T follicular helper cell (primary cell): ENCODE measurements around the gene RING1.
A peak's percentile ranks its signal among the peaks of the same experiment; 100 is the strongest.

ENCODE experiments used
- DNase-seq: peaks from one replicate; pipeline ENCODE4 v3.0.0-alpha.2; 2020; ENCODE audit warnings: low read depth

Gene RING1

GRCh38 chr6:33192671-33193602 is 15.4 kb upstream of the RING1 start:
- no peak for DNase-seq

- no peak for DNase-seq
These were observed 14.7 kb upstream of the RING1 start for GRCh38 chr6:33193619-33194018.

DNA sequence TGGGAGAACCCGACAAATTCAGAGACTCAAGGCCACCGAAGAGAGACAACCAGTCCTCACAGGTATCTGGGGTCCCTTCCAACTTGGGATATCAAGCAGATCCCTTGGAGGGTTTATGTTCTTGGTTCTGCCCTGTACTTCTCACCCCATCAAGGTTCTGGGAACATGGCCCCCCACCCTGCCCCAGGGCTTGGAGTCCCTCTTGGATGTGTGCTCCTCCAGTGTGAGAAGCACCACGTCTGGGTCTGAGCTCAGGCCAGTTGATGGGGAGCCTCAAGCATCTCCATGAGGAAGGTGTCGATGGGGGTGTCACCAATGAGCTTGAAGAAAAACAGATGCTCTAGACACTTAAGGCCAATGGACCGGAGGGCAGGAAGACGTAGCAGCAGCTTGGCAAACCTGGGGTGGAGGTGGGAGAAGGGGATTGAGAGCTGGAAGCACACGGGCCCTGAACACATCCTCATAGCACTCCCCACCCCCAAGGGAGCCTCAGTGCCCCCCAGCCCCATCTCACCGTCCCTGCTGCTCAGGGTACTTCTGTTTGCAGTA is 13.8 kb upstream of the RING1 start:
- DNase-seq: no peak

- no peak for DNase-seq
These were observed 12.8 kb upstream of the RING1 start for GRCh38 chr6:33195304-33196165.

GRCh38 chr6:33197431-33198048 is 10.8 kb upstream of the RING1 start:
- no peak for DNase-seq

DNA sequence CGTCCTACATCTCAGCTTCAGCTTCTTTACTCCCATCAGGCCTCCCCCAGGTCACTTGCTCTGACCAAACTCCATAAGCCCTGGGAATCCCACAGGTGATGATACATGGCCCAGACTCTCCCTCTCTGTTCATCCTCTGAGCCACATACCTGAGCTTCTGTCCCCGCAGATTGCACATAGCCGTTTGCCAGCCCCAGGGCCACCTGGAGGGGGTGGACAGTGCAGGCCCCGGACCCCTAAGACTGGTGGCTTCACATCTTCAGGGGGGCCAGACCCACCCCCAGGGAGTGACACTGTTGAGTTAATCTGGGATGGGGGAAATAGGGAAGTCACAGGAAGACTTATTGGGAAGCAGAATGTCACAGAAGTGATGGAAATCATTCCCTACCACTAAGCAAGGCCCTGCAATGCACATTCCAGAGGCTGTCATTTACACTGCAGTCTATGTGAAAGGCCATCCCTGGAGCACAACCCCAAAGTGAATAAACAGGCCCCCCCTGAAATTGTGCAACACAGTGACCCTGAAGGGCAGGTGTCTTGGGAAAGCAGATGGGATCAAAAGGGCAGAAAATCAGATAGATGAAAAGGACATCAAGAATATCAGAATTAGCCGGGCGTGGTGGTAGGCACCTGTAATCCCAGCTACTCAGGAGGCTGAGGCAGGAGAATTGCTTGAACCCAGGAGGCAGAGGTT is 10.0 kb upstream of the RING1 start:
- no peak for DNase-seq

DNA sequence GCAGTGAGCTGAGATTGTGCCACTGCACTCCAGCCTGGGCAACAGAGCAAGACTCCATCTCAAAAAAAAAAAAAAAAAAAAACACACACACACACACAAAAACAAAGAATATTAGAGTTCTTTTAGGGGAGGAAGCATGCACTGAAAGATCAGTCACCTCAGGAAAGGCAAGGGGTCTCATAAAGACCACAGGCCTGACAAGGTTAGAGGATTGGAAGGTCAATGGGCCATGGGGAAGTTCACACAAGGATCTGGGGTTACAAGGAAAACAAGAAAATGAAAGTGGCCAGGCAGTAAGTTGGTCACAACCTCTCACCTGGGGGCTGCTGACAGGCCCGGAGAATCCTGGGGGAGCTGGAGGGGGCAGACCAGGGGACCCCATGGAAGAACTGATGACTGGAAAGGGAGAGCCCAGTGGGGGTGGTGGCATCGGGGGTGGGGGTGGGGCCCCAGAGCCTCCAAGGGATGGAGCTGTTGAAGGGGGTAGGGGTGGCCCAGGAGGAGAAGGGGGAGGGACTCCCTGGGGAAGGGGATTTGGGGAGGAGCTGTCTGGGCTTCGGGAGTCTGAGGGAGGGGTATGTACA is 9.4 kb upstream of the RING1 start:
- DNase-seq: no peak

- no peak for DNase-seq
These were observed 8.5 kb upstream of the RING1 start for GRCh38 chr6:33199687-33200218.

- DNase-seq: peak; percentile 99
These were observed 7.8 kb upstream of the RING1 start, which contains the start of the genes RXRB and SLC39A7 for GRCh38 chr6:33200219-33201146. RXRB (minus strand) TSS chr6:33200665; CDS start chr6:33200476, 189 bp downstream. SLC39A7 (plus strand) TSS chr6:33200867; CDS start chr6:33201246, 379 bp downstream.

DNA sequence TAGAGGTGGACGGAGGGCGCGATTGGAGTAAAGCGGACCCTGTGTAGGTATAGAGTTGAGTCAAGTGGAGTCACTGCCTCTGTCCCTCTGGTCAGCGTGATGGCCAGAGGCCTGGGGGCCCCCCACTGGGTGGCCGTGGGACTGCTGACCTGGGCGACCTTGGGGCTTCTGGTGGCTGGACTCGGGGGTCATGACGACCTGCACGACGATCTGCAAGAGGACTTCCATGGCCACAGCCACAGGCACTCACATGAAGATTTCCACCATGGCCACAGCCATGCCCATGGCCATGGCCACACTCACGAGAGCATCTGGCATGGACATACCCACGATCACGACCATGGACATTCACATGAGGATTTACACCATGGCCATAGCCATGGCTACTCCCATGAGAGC is 7.2 kb upstream of the RING1 start:
- DNase-seq: no peak

DNA sequence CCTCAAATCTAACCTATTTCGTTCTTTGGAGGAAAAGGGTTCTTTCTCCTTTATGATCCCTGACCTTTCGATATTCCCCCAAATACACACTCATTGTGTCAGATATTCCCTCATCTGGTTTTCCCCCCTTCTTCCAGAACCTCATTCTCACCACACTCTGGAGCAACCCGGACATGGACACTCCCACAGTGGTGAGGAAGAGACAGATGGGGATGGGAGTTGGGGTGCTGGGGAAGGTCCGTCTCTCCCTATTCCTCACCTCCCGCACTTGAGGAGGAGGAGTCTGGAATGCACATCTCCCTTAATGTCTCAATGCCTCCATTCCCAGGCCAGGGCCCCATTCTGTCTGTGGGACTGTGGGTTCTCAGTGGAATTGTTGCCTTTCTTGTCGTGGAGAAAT is 6.4 kb upstream of the RING1 start:
- no peak for DNase-seq

DNA sequence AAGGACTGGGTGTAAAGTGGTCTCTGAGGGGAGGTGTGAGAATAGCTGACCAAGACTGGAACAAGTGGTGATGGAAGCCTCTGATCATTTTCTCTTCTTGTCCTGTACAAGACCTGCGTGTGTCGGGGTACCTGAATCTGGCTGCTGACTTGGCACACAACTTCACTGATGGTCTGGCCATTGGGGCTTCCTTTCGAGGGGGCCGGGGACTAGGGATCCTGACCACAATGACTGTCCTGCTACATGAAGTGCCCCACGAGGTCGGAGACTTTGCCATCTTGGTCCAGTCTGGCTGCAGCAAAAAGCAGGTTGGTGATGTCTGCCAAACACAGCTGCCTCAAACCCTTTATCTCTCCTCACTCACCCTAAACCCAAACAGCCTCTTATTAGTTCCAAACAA is 5.5 kb upstream of the RING1 start:
- no peak for DNase-seq

DNA sequence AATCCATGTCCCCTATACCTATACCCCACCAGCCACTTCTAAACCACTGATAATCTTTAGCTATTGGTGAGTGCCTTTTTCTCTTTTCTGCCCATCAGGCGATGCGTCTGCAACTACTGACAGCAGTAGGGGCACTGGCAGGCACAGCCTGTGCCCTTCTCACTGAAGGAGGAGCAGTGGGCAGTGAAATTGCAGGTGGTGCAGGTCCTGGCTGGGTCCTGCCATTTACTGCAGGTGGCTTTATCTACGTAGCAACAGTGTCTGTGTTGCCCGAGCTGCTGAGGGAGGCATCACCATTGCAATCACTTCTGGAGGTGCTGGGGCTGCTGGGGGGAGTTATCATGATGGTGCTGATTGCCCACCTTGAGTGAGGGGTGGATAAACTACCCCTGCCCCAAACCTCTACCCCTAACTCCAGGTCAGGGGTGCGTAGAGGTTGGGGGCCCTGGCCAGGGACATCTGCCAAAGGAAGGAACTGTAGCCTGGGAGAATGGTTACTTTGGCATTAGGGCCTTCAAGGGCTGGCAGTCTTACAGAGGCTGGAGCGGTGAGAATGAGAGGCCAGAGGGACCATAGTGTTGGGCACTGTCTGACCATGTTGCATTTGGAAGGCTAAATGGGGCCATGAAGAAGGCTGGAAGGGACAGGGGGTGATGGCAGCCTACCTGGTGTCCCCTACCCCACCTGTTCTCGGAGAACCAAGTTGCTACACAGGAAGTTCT is 4.7 kb upstream of the RING1 start:
- DNase-seq: no peak

DNA sequence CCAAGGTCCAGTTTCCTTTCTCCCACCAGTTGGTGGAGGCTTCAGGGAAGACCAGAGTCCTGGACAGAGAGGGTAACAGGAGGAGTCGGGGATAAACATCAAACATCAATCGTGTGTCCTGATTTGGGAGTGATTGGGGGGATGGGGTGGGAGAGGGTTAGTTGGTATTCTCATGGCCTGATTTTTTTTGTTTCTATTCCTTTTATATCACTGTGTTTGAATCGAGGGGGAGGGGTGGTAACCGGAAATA is 4.2 kb upstream of the RING1 start:
- DNase-seq: no peak

GRCh38 chr6:33204415-33205190 is 3.7 kb upstream of the RING1 start, which contains the start of gene HSD17B8:
HSD17B8 (plus strand) TSS chr6:33204655; CDS start chr6:33204669, 14 bp downstream.
- peak; percentile 83 for DNase-seq

- no peak for DNase-seq
These were observed 2.9 kb upstream of the RING1 start for GRCh38 chr6:33205191-33206026.
